Ishikawa (cell line): ENCODE results near the gene NTSR1.
A peak's percentile ranks its signal among the peaks of the same experiment; 100 is the strongest.

Experiments
- CEBPB ChIP-seq: IDR thresholded peaks from 2 replicates; pipeline ENCODE4 v1.6.1; 2012
- CREB1 ChIP-seq: IDR thresholded peaks from 2 replicates; pipeline ENCODE4 v1.6.1; 2012; ENCODE audit warnings: low read depth
- EGR1 ChIP-seq: IDR thresholded peaks from 2 replicates; pipeline ENCODE4 v1.6.1; 2012
- EP300 ChIP-seq: IDR thresholded peaks from 2 replicates; pipeline ENCODE4 v1.6.1; 2012; ENCODE audit warnings: borderline replicate concordance
- FOXM1 ChIP-seq: IDR thresholded peaks from 2 replicates; pipeline ENCODE4 v1.6.1; 2012; ENCODE audit warnings: low read depth, borderline replicate concordance
- MAX ChIP-seq: IDR thresholded peaks from 2 replicates; pipeline ENCODE4 v1.6.1; 2012
- NFIC ChIP-seq: IDR thresholded peaks from 2 replicates; pipeline ENCODE4 v1.6.1; 2012
- RAD21 ChIP-seq: IDR thresholded peaks from 2 replicates; pipeline ENCODE4 v1.6.1; 2012; ENCODE audit warnings: low read depth
- REST ChIP-seq: IDR thresholded peaks from 2 replicates; pipeline ENCODE4 v1.6.1; 2012; ENCODE audit warnings: low read depth, mild to moderate bottlenecking
- TAF1 ChIP-seq: IDR thresholded peaks from 2 replicates; pipeline ENCODE4 v1.6.1; 2012; ENCODE audit warnings: low read depth, mild to moderate bottlenecking
- TCF12 ChIP-seq: IDR thresholded peaks from 2 replicates; pipeline ENCODE4 v1.6.1; 2012; ENCODE audit warnings: low read depth
- TEAD4 ChIP-seq: IDR thresholded peaks from 2 replicates; pipeline ENCODE4 v1.6.1; 2012
- USF1 ChIP-seq: IDR thresholded peaks from 2 replicates; pipeline ENCODE4 v1.6.1; 2012
- YY1 ChIP-seq: IDR thresholded peaks from 2 replicates; pipeline ENCODE4 v1.6.1; 2012; ENCODE audit warnings: low read depth
- ZBTB7A ChIP-seq: IDR thresholded peaks from 2 replicates; pipeline ENCODE4 v1.6.1; 2012; ENCODE audit warnings: low read depth

NTSR1 gene

GRCh38 chr20:62804627-62805154 lies 96.1 kb downstream of the NTSR1 start, which contains the start of gene OGFR:
Gene OGFR (plus strand): TSS chr20:62804835. CDS start chr20:62804860, 25 bp downstream.
- no peak for TF ChIP-seq REST
- no peak; the same call in 1 of the 2 replicates for TF ChIP-seq TAF1
- peak; percentile 66 for TF ChIP-seq MAX
- TF ChIP-seq CEBPB = no peak

- no peak for TF ChIP-seq REST
- TF ChIP-seq RAD21 = no peak
- TF ChIP-seq EGR1 = no peak
- no peak for TF ChIP-seq NFIC
- no peak; the same call in 1 of the 2 replicates for TF ChIP-seq TEAD4
- no peak for TF ChIP-seq CREB1
- no peak for TF ChIP-seq EP300
- TF ChIP-seq CEBPB = no peak
- TF ChIP-seq ZBTB7A = no peak
- TF ChIP-seq TCF12 = no peak
- no peak for TF ChIP-seq FOXM1
- no peak for TF ChIP-seq TAF1
- no peak for TF ChIP-seq YY1
Measured at GRCh38 chr20:62805155-62805710, 96.6 kb downstream of the NTSR1 start.

GRCh38 chr20:62805711-62806382 lies 97.2 kb downstream of the NTSR1 start:
- TF ChIP-seq ZBTB7A (peak; percentile 29; the same call in 1 of the 2 replicates), USF1 (no peak), CREB1 (no peak)

- no peak for TF ChIP-seq YY1
- no peak for TF ChIP-seq CEBPB
- no peak for TF ChIP-seq MAX
- TF ChIP-seq CREB1 = no peak
- TF ChIP-seq RAD21 = no peak
- TF ChIP-seq EGR1 = no peak
- TF ChIP-seq EP300 = no peak
- no peak for TF ChIP-seq USF1
- no peak for TF ChIP-seq FOXM1
- TF ChIP-seq NFIC = no peak
- no peak for TF ChIP-seq TEAD4
- TF ChIP-seq REST = no peak
Measured at GRCh38 chr20:62806383-62807050, 97.9 kb downstream of the NTSR1 start.
